ENCODE data around the gene FAAP100. TPM values are rescaled to one million over a fixed set of nuclear protein-coding genes. Genes with fewer than 3 reads are reported as not detected.

The FAAP100 gene
- polyA plus RNA-seq, 1 of the 3 experiments (the other 2 are of a cell fraction), result 18.9 TPM

GRCh38 chr17:81510785-81511553, 41.2 kb downstream of the FAAP100 start:
- peaks cover 32 to 42% of the 10 kb centered on the region in 2 experiments for H3K36me3 ChIP-seq (replicated peaks in 1 of 2; ENCODE audit: control insufficient read depth in 1 of 2, insufficient read depth in 2 of 2, low read length in 1 of 2)
- peak overlapping the region; percentile 81 for H3K9ac ChIP-seq
- H2AFZ ChIP-seq (ENCODE audit: low read depth), result no peak overlapping the region
- peaks cover 72% of the 10 kb centered on the region for H3K79me2 ChIP-seq (ENCODE audit: insufficient read depth)
- TF ChIP-seq CTCF (IDR thresholded peaks at IDR 0.05) (no peak; the same call in 1 of the 2 replicates), PBX3 (IDR thresholded peaks at IDR 0.05) (peak; percentile 6; the same call in 1 of the 2 replicates), SMC3 (IDR thresholded peaks at IDR 0.05; ENCODE audit: low read depth, low read length) (no peak), FOXM1 (IDR thresholded peaks at IDR 0.05; ENCODE audit: low read depth) (no peak), REST (IDR thresholded peaks at IDR 0.05; ENCODE audit: low read depth, low read length) (no peak), USF1 (IDR thresholded peaks at IDR 0.05; ENCODE audit: borderline replicate concordance, low read depth) (no peak), NFIC (IDR thresholded peaks at IDR 0.05; ENCODE audit: borderline replicate concordance) (no peak), TCF12 (IDR thresholded peaks at IDR 0.05) (no peak), MAX (IDR thresholded peaks at IDR 0.05; ENCODE audit: low read depth) (peak; percentile 16; the same call in 1 of the 2 replicates), TAF1 (IDR thresholded peaks at IDR 0.05; ENCODE audit: borderline replicate concordance, low read depth, low read length) (peak; percentile 38), SIN3A (IDR thresholded peaks at IDR 0.05; ENCODE audit: borderline replicate concordance, low read depth, low read length) (peak; percentile 65; the same call in 1 of the 2 replicates), CHD2 (IDR thresholded peaks at IDR 0.05; ENCODE audit: low read length, partially characterized antibody) (no peak), RFX5 (IDR thresholded peaks at IDR 0.05; ENCODE audit: low read length) (no peak), POLR2AphosphoS5 (IDR thresholded peaks at IDR 0.05; ENCODE audit: low read depth, low read length) (peak; percentile 38; the same call in 1 of the 2 replicates), MXI1 (IDR thresholded peaks at IDR 0.05; ENCODE audit: low read depth, low read length) (0 out of 2 replicates have a peak, but pooled peaks have one; percentile 11)
- ChIA-PET POLR2A (interaction anchor here (0.6 to 2.2 kb wide), 5 partner anchors 16 to 164 kb away, joined by 3 to 12 read pairs (median 4); partner anchors contain the start of gene FAAP100), CTCF (interaction anchor here (0.6 to 4.2 kb wide), 11 partner anchors 14 to 368 kb away, joined by 3 to 20 read pairs (median 4); no protein-coding TSS in a partner anchor)
- H3F3A ChIP-seq (replicated peaks; ENCODE audit: insufficient read depth), result peaks cover 86% of the 10 kb centered on the region
- no peaks in the 10 kb centered on the region for H3K9me2 ChIP-seq
- H3K4me2 ChIP-seq, result peak overlapping the region; percentile 93
- no peaks in the 10 kb centered on the region for H3K27me3 ChIP-seq (ENCODE audit: insufficient read depth)
- H3K4me1 ChIP-seq (ENCODE audit: control insufficient read depth in 1 of 2, insufficient read depth in 2 of 2, low read depth in 1 of 2, low read length in 1 of 2), result peaks cover 2 to 45% of the 10 kb centered on the region in 2 experiments; a peak in 2 of 4 replicates
- DNase-seq, result no peak
- under 1% methylated on average over 34 of the region's 48 CpGs for WGBS (ENCODE audit: low lambda C conversion rate)
- peak overlapping the region; percentile 70 to 91 for H3K4me3 ChIP-seq (ENCODE audit: low read depth in 2 of 2, low read length in 1 of 2)
- H3K9me3 ChIP-seq, result no peaks in the 10 kb centered on the region
- peak overlapping the region; percentile 67 to 88; a peak in 3 of 4 replicates for H3K27ac ChIP-seq (ENCODE audit: low read depth in 2 of 2, low read length in 1 of 2)
- peaks cover 64% of the 10 kb centered on the region for H4K20me1 ChIP-seq (ENCODE audit: insufficient read depth)
